Cardiac fibroblast (primary cell): ENCODE measurements around the gene CPA4.

Experiments
- DNase-seq, 2 donors: peaks; one replicate each; pipeline versions ENCODE4 v3.0.0 to v3.0.0-alpha.2; 2010; ENCODE audit warnings: low read depth in 2 of 2
- H3K4me3 ChIP-seq, 2 donors: replicated peaks in 1 of 2; 1 replicate in 1 of 2; 2 replicates in 1 of 2; pipeline ENCODE4 v1.5.1; 2011; ENCODE audit warnings: low read depth in 2 of 2, low read length in 2 of 2, mild to moderate bottlenecking in 2 of 2, moderate library complexity in 1 of 2
- CTCF ChIP-seq: IDR thresholded peaks from one replicate; pipeline ENCODE4 v1.5.1; 2011; ENCODE audit warnings: low read depth, mild to moderate bottlenecking, low read length, inconsistent platforms

CPA4 gene

GRCh38 chr7:130334274-130334673 is 41.3 kb downstream of the CPA4 start:
- DNase-seq, result peak; percentile 33 to 66
- no peak for TF ChIP-seq CTCF
- no peak overlapping the region for H3K4me3 ChIP-seq

- TF ChIP-seq CTCF, result no peak
- no peak overlapping the region for H3K4me3 ChIP-seq
- DNase-seq, result no peak
Observed at GRCh38 chr7:130337410-130337971, 44.5 kb downstream of the CPA4 start.

GRCh38 chr7:130338233-130338632 is 45.3 kb downstream of the CPA4 start:
- no peak for DNase-seq
- TF ChIP-seq CTCF, result no peak

GRCh38 chr7:130341882-130342281 is 48.9 kb downstream of the CPA4 start:
- no peak overlapping the region for H3K4me3 ChIP-seq
- TF ChIP-seq CTCF, result no peak
- no peak for DNase-seq

More at GRCh38 chr7:130338233-130338632, 45.3 kb downstream of the CPA4 start:
- H3K4me3 ChIP-seq, result no peak overlapping the region

GRCh38 chr7:130342701-130343380 is 49.9 kb downstream of the CPA4 start:
- no peak for TF ChIP-seq CTCF
- DNase-seq, result no peak
- no peak overlapping the region for H3K4me3 ChIP-seq

GRCh38 chr7:130344271-130344866 is 51.4 kb downstream of the CPA4 start, which contains the start of gene CPA5:
CPA5 (plus strand) TSS chr7:130344816; CDS start chr7:130346486, 1,670 bp downstream.
- no peak for DNase-seq

More at GRCh38 chr7:130344271-130344866, 51.4 kb downstream of the CPA4 start, which contains the start of gene CPA5:
- TF ChIP-seq CTCF, result no peak
- no peak within 1 kb of the TSS for H3K4me3 ChIP-seq
